Measurements from ENCODE around the gene SLC4A2.

- TF ChIP-seq, protein P1, sequence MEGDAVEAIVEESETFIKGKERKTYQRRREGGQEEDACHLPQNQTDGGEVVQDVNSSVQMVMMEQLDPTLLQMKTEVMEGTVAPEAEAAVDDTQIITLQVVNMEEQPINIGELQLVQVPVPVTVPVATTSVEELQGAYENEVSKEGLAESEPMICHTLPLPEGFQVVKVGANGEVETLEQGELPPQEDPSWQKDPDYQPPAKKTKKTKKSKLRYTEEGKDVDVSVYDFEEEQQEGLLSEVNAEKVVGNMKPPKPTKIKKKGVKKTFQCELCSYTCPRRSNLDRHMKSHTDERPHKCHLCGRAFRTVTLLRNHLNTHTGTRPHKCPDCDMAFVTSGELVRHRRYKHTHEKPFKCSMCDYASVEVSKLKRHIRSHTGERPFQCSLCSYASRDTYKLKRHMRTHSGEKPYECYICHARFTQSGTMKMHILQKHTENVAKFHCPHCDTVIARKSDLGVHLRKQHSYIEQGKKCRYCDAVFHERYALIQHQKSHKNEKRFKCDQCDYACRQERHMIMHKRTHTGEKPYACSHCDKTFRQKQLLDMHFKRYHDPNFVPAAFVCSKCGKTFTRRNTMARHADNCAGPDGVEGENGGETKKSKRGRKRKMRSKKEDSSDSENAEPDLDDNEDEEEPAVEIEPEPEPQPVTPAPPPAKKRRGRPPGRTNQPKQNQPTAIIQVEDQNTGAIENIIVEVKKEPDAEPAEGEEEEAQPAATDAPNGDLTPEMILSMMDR (IDR thresholded peaks at IDR 0.05), result no peak
- TF ChIP-seq POLR2AphosphoS5 (IDR thresholded peaks at IDR 0.05; ENCODE audit: insufficient read depth in 1 of 2, low read depth in 1 of 2), result no peak
- TF ChIP-seq POLR2A (IDR thresholded peaks at IDR 0.05), result no peak
These were observed 44.6 kb downstream of the SLC4A2 start for GRCh38 chr7:151103973-151104372.
